ENCODE data around the gene OR2T34.
"Not testable (repeated sequence)": the region's sequence is repeated elsewhere in the genome, so short reads cannot be mapped to it uniquely, and the experiment has no call there.

The OR2T34 gene

GRCh38 chr1:248589334-248589733 is 14.8 kb upstream of the OR2T34 start:
- DNase-seq (ENCODE audit: extremely low read depth, low read depth): no peak

GRCh38 chr1:248585266-248585665 is 10.7 kb upstream of the OR2T34 start:
- TF ChIP-seq CTCF (IDR thresholded peaks at IDR 0.05; ENCODE audit: low read depth, low read length, missing control alignments): no peak
- no peak overlapping the region for H3K4me3 ChIP-seq (replicated peaks; ENCODE audit: low read depth, low read length)
- no peak for DNase-seq (ENCODE audit: extremely low read depth, low read depth)

More at GRCh38 chr1:248589334-248589733, 14.8 kb upstream of the OR2T34 start:
- H3K4me3 ChIP-seq (replicated peaks; ENCODE audit: low read depth, low read length): no peak overlapping the region
- no peak for TF ChIP-seq CTCF (IDR thresholded peaks at IDR 0.05; ENCODE audit: low read depth, low read length, missing control alignments)

DNA sequence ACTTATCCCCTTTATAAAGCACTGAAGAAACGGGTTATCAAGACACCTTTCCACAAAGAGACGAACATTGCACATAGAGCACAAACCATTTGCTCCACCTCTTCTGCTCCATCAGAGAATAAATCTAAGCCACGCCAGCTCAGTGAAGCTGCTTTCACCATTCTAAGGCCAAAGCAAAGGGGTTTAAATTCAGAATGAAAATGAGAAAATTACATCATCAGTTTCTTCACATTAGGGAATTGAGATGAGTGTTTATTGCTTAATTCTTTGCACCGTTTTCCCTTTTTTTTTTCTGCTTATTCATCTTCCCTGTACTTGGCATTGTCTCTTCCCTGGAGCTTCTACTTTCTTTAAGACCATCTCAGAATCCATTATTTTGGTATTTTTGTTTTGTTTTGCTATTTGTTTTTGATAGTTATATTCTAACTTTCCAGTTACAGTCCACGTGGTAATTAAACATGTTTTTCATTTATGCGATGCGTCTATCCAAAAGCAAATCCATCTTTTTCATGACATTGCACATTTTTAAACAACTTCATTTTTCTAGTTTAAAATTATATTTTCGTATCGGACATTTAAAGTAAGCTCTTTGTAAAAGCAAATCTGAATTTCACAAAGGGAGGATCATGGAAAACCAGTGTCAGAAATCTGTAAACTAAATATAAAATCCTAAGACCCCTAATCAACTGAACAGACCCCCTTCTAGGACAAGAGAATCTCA is 1.9 kb upstream of the OR2T34 start:
- DNase-seq (ENCODE audit: extremely low read depth, low read depth): no peak
- no peak for TF ChIP-seq CTCF (IDR thresholded peaks at IDR 0.05; ENCODE audit: low read depth, low read length, missing control alignments)
- no peak overlapping the region for H3K4me3 ChIP-seq (replicated peaks; ENCODE audit: low read depth, low read length)

GRCh38 chr1:248573856-248574255 is 701 bp downstream of the OR2T34 start:
- DNase-seq (ENCODE audit: extremely low read depth, low read depth); H3K4me3 ChIP-seq (replicated peaks; ENCODE audit: low read depth, low read length): not testable (repeated sequence)

DNA sequence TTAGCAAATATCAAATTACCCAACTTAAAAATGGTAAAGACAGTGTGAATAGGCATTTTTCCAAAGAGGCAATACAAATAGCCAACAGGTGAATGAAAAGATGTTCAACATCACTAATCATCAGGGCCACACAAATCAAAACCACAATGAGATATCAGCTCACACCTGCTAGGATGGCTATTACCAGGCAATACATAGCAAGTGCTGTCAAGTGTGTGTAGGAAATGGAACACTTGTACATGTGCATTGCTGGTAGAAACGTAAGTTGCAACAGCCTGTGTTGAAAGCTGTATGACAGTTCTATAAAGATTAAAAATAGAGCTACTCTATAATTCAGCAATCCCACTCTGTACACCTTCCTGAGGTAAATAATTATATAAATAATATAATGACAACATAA is 2.5 kb downstream of the OR2T34 start:
- not testable (repeated sequence) for H3K4me3 ChIP-seq (replicated peaks; ENCODE audit: low read depth, low read length); DNase-seq (ENCODE audit: extremely low read depth, low read depth)

DNA sequence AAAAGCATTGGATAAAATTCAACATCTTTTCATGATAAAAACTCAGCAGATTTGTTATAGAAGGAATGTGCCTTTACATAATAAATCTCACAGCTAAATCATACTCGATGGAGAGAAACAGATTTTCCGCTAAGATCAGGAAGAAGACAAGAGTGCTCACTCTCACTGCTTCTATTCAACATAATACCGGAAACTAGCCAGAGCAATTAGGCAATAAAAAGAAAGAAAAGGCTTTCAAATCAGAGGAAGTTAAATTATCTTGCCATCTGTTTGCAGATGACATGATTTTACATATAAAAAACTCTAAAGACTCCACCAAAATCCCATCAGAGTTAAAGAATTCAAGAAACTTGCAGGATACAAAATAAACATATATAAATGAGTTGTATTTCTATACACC is 3.7 kb downstream of the OR2T34 start:
- not testable (repeated sequence) for DNase-seq (ENCODE audit: extremely low read depth, low read depth); H3K4me3 ChIP-seq (replicated peaks; ENCODE audit: low read depth, low read length)

GRCh38 chr1:248569049-248569448 is 5.5 kb downstream of the OR2T34 start:
- DNase-seq (ENCODE audit: extremely low read depth, low read depth); H3K4me3 ChIP-seq (replicated peaks; ENCODE audit: low read depth, low read length): not testable (repeated sequence)

- DNase-seq (ENCODE audit: extremely low read depth, low read depth); H3K4me3 ChIP-seq (replicated peaks; ENCODE audit: low read depth, low read length): not testable (repeated sequence)
Measured at GRCh38 chr1:248565530-248566373, 8.8 kb downstream of the OR2T34 start.

DNA sequence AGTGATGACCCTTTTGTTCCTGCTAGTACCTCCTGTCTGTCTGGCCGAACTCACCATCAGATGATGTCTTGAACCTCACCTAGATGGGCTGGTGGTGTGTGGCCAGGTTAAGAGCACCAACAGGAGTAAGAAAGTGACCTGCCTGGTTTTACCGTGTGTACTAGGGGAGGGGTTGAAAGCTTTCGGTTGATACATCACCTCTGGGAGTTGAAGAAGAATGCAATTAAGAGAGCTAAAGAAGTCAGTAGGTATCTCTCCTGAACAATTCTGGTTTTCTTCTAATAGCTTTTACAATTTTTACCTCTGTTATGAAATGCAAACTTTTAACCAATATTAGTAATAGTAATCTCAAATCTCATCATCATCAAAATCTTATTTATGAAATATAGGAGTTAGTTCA is 11.9 kb downstream of the OR2T34 start, which contains the start of gene OR2T29:
TSS of gene OR2T29 (minus strand) at position 101 of the 400 bp plus-strand sequence. CDS start 3,281 bp downstream, outside the sequence.
- not testable (repeated sequence) for DNase-seq (ENCODE audit: extremely low read depth, low read depth); H3K4me3 ChIP-seq (replicated peaks; ENCODE audit: low read depth, low read length)

DNA sequence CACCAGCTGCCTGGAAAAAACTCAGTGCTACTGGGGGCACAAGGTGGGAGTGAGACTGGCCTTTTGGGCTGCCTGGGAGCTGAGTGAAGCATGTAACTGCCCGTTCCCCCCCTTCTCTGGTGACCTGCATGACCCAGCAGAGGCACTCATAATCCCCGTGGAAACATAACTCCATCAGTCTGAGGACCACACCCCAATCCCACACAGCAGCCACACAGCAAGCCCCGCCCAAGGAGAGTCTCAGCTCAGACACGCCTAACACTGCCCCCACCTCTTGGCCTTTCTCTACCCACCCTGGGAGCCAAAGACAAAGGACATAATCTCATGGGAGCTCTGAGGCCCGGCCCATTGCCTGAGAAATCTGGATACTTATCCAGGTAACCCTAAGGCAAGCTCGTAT is 23.5 kb downstream of the OR2T34 start:
- H3K4me3 ChIP-seq (replicated peaks; ENCODE audit: low read depth, low read length); DNase-seq (ENCODE audit: extremely low read depth, low read depth): not testable (repeated sequence)

DNA sequence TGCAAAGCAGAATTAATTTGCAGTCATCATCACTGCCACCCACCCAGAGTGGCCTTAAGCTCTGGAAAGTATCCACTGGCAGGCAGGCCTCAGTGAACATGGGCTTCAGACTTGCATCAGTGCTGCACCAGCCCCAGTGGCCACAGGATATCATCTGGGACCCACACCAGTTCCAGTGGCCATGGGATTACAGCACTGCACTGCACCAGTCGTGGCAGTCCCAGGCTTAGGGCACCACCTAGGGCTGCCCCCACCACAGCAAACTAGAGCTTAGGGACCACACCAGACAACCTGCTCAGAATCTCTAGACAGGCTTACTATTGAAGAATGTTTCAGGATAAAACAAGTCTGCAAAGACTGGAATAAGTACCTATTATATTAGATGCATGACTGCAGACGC is 27.2 kb downstream of the OR2T34 start:
- not testable (repeated sequence) for DNase-seq (ENCODE audit: extremely low read depth, low read depth); H3K4me3 ChIP-seq (replicated peaks; ENCODE audit: low read depth, low read length)

DNA sequence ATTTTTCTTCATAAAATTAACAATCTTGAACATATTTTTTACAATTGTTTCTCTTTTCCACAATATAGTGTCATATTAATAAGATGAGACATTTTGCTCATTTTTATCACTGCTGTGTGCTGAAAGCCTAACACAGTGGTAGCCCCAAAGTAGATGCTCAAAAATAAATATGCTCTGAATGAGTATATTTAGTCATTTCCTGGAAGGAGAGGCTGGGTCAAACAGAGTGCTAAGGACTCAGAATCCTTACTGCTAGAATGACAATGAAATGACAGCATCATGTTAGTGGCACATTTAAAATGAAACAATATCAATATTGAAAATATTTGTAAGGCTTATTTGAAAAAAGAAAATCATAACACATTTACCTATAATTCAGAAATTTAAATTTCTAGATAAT is 37.1 kb downstream of the OR2T34 start:
- H3K4me3 ChIP-seq (replicated peaks; ENCODE audit: low read depth, low read length); DNase-seq (ENCODE audit: extremely low read depth, low read depth): not testable (repeated sequence)
